Cardiac fibroblast (primary cell): Measurements from ENCODE around the gene PIP5K1B.

ENCODE experiments used
- DNase-seq, 2 donors: peaks; one replicate each; pipeline versions ENCODE4 v3.0.0 to v3.0.0-alpha.2; 2010; ENCODE audit warnings: low read depth in 2 of 2
- H3K4me3 ChIP-seq, 2 donors: replicated peaks in 1 of 2; 1 replicate in 1 of 2; 2 replicates in 1 of 2; pipeline ENCODE4 v1.5.1; 2011; ENCODE audit warnings: low read depth in 2 of 2, low read length in 2 of 2, mild to moderate bottlenecking in 2 of 2, moderate library complexity in 1 of 2
- TF ChIP-seq, protein P1 (sequence below): IDR thresholded peaks from one replicate; pipeline ENCODE4 v1.5.1; 2011; ENCODE audit warnings: low read depth, mild to moderate bottlenecking, low read length, inconsistent platforms

Gene PIP5K1B

DNA sequence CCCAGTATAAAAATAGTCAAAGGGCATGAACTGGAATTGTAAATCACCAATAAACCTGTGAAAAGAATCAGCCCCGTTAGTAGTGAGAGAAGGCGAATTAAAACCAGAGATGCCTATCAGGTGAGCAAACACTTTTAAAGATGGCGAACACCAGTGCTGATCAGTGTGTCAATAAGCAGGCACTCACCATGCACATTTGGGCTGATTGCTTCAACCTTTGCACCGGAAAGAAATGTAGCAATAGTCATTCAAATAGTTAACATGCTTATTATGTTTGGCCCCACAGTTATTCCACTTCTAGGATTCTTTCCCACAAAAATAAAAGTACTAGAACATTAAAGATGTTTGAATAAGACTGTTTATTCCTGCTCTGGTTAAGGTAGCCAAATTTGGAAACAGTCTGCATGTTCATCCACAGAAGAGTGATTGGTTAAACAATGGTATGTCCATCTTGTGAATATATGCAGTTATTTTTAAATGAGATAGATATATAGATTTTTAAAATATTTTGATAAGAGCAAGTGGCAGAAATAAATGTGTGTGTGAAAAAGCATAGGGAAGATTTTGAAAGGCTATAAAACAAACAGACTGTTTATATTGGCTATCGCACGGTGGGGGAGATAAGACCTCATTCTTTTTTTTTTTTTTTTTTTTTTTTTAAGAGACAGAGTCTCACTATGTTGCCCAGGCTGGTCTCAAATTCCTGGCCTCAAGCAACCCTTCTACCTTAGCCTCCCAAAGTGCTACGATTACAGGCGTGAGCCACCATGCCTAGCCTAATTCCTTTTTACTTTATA, 112.2 kb downstream of the PIP5K1B start:
- no peak for DNase-seq
- TF ChIP-seq, protein P1, sequence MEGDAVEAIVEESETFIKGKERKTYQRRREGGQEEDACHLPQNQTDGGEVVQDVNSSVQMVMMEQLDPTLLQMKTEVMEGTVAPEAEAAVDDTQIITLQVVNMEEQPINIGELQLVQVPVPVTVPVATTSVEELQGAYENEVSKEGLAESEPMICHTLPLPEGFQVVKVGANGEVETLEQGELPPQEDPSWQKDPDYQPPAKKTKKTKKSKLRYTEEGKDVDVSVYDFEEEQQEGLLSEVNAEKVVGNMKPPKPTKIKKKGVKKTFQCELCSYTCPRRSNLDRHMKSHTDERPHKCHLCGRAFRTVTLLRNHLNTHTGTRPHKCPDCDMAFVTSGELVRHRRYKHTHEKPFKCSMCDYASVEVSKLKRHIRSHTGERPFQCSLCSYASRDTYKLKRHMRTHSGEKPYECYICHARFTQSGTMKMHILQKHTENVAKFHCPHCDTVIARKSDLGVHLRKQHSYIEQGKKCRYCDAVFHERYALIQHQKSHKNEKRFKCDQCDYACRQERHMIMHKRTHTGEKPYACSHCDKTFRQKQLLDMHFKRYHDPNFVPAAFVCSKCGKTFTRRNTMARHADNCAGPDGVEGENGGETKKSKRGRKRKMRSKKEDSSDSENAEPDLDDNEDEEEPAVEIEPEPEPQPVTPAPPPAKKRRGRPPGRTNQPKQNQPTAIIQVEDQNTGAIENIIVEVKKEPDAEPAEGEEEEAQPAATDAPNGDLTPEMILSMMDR, result no peak
- H3K4me3 ChIP-seq, result no peak overlapping the region

- no peak overlapping the region for H3K4me3 ChIP-seq
- TF ChIP-seq, protein P1, result no peak
- no peak for DNase-seq
Measured at GRCh38 chr9:68819065-68819464, 114.0 kb downstream of the PIP5K1B start.

DNA sequence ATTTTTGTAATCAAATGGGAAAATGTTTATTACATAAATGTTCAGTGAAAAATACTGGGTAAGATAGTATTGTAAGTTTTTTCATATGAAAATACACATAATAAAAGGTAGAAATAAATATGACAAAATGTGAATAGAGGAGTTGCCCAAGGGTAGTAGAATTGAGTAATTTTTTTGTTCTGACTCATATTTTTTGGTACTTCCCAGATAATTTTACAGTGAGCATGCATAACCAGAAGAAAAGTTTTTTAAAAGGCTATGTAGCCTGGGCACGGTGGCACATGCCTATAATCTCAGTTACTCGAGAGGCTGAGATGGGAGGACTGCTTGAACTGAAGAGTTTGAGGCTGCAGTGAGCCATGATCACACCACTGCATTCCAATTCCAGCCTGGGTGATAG, 116.9 kb downstream of the PIP5K1B start:
- H3K4me3 ChIP-seq, result no peak overlapping the region
- TF ChIP-seq, protein P1, result no peak
- peak in 1 of 2 donors; percentile 4 for DNase-seq

- TF ChIP-seq, protein P1, result no peak
- no peak overlapping the region for H3K4me3 ChIP-seq
- peak in 1 of 2 donors; percentile 61 for DNase-seq
Measured at GRCh38 chr9:68822596-68823165, 117.6 kb downstream of the PIP5K1B start.

- H3K4me3 ChIP-seq, result no peak overlapping the region
- TF ChIP-seq, protein P1, result no peak
- no peak for DNase-seq
Measured at GRCh38 chr9:68825762-68826472, 120.9 kb downstream of the PIP5K1B start.

DNA sequence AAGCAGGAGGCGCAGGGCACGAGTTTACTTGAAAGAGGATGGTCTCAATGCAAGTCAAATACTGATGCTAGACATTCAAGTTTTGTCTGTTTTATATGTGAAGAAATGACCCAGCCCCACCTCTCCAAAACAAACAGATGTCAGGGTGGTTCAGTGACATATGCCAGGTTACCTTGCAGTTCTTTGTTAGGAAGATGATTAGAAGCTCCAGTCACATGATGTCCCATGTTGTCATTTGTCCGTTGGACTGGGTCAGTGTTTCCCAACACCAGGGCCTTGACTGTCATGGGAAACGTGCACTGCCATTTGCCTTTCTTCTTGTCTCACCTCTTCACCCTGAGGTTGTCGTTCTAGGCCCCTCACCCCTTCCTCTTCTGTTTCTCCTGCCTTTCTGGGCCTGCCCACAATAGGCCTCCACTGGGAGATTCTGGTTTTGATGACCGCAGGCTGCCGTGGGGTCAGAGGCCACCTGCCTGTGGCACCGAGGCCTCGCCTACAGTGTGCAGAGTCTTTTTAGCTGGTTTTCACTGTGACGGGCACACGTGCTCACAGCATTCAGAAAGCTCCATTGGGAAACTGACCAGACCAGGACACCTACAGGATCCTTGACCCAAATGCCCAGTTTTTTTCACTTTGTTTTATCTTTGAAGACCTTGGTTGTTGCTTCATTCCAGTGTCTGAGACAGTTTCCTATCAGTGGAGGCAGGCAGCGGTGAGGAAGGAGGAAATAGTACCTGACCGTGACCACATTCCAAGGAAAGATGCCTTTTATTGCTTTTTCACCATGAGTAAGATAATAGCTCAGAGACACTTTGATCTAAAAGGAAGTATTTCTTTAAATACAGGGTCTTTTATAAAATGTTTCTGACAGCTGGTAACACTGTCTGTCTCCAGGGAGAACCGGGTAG, 123.1 kb downstream of the PIP5K1B start:
- TF ChIP-seq, protein P1, result no peak
- no peak overlapping the region for H3K4me3 ChIP-seq
- no peak for DNase-seq
